Astrocyte of the spinal cord (primary cell): ENCODE measurements around the gene SBK1.

Source experiments
- DNase-seq: peaks from one replicate; pipeline ENCODE4 v3.0.0; 2011; ENCODE audit warnings: low read depth, low spot score
- H3K4me3 ChIP-seq: 2 replicates; pipeline ENCODE4 v1.5.1; 2011; ENCODE audit warnings: low read depth, mild to moderate bottlenecking, low read length, moderate library complexity
- CTCF ChIP-seq: IDR thresholded peaks from 2 replicates; pipeline ENCODE4 v1.5.1; 2012; ENCODE audit warnings: low read depth, mild to moderate bottlenecking, low read length, inconsistent platforms
- in situ Hi-C: cut with HindIII; loops from 2 replicates; pipeline ENCODE4 v1.10.0; 2017; ENCODE audit warnings: low sequenced_read_pairs

The SBK1 gene

GRCh38 chr16:28294201-28294600 lies 1.9 kb downstream of the SBK1 start:
- DNase-seq, result no peak
- TF ChIP-seq CTCF, result no peak
- H3K4me3 ChIP-seq, result no peak overlapping the region
- in situ Hi-C loops, result no loop called here

- no peak for TF ChIP-seq CTCF
- in situ Hi-C loops, result no loop called here
- no peak overlapping the region for H3K4me3 ChIP-seq
- DNase-seq, result no peak
These were observed 3.0 kb downstream of the SBK1 start for GRCh38 chr16:28295276-28295675.

- TF ChIP-seq CTCF, result no peak
- H3K4me3 ChIP-seq, result no peak overlapping the region
- in situ Hi-C loops, result no loop called here
These were observed 5.0 kb downstream of the SBK1 start for GRCh38 chr16:28297308-28297707.

GRCh38 chr16:28297784-28298510 lies 5.6 kb downstream of the SBK1 start:
- in situ Hi-C loops, result no loop called here
- H3K4me3 ChIP-seq, result no peak overlapping the region
- TF ChIP-seq CTCF, result no peak
- no peak for DNase-seq

More at GRCh38 chr16:28297308-28297707, 5.0 kb downstream of the SBK1 start:
- DNase-seq, result no peak

GRCh38 chr16:28298511-28298878 lies 6.2 kb downstream of the SBK1 start:
- TF ChIP-seq CTCF, result no peak
- in situ Hi-C loops, result no loop called here
- DNase-seq, result no peak
- no peak overlapping the region for H3K4me3 ChIP-seq

- DNase-seq, result no peak
- in situ Hi-C loops, result no loop called here
- no peak overlapping the region for H3K4me3 ChIP-seq
- TF ChIP-seq CTCF, result no peak
These were observed 8.0 kb downstream of the SBK1 start for GRCh38 chr16:28300327-28300726.
